GM23338 (cell line): ENCODE measurements around the gene RIT2. TPM values are rescaled to one million over a fixed set of nuclear protein-coding genes. Genes with fewer than 3 reads are reported as not detected.

Source experiments
- ATAC-seq: fragments of 200-7000 bp; cut with Tn5 transposase; 3 replicates; pipeline ENCODE4 v1.9.1; 2020
- DNase-seq: peaks from one replicate; pipeline ENCODE4 v3.0.0-alpha.2; 2015; ENCODE audit warnings: low spot score
- H2AFZ ChIP-seq: fragments of 200-600 bp; sonication (generic); 2 replicates; pipeline ENCODE4 v1.8.0; 2016; ENCODE audit warnings: antibody characterized with exemption, mild to moderate bottlenecking, moderate library complexity
- H3F3A ChIP-seq: fragments of 200-600 bp; sonication (generic); replicated peaks from 2 replicates; pipeline ENCODE4 v1.8.0; 2017; ENCODE audit warnings: antibody characterized with exemption, mixed run types, low read depth
- H3K27ac ChIP-seq: fragments of 200-600 bp; sonication (generic); 2 replicates; pipeline ENCODE4 v1.6.1; 2016; ENCODE audit warnings: low read depth
- H3K27me3 ChIP-seq: fragments of 200-600 bp; sonication (generic); 2 replicates; pipeline ENCODE4 v1.8.0; 2016; ENCODE audit warnings: mild to moderate bottlenecking, mixed run types, moderate library complexity; ENCODE audit not compliant: insufficient read depth
- H3K36me3 ChIP-seq: fragments of 200-600 bp; sonication (generic); 2 replicates; pipeline ENCODE4 v1.8.0; 2016; ENCODE audit warnings: mild to moderate bottlenecking; ENCODE audit not compliant: insufficient read depth
- H3K4me1 ChIP-seq: fragments of 200-600 bp; sonication (generic); 2 replicates; pipeline ENCODE4 v1.8.0; 2016; ENCODE audit warnings: mild to moderate bottlenecking, moderate library complexity; ENCODE audit not compliant: insufficient read depth
- H3K4me2 ChIP-seq: fragments of 200-600 bp; sonication (generic); 2 replicates; pipeline ENCODE4 v1.7.1; 2017; ENCODE audit warnings: mixed run types
- H3K4me3 ChIP-seq: fragments of 200-600 bp; sonication (generic); 2 replicates; pipeline ENCODE4 v1.6.1; 2016; ENCODE audit warnings: mixed run types
- H3K79me2 ChIP-seq: fragments of 200-600 bp; sonication (generic); replicated peaks from 2 replicates; pipeline ENCODE4 v1.8.0; 2017; ENCODE audit warnings: mild to moderate bottlenecking; ENCODE audit not compliant: insufficient read depth
- H3K9me2 ChIP-seq: fragments of 200-600 bp; sonication (generic); 2 replicates; pipeline ENCODE4 v1.8.0; 2017; ENCODE audit not compliant: insufficient read depth
- H4K20me1 ChIP-seq: fragments of 200-600 bp; sonication (generic); replicated peaks from 2 replicates; pipeline ENCODE4 v1.8.0; 2017; ENCODE audit warnings: mild to moderate bottlenecking; ENCODE audit not compliant: insufficient read depth
- H3K27ac Mint-ChIP-seq: 2 replicates; pipeline ENCODE4 v1.8.0; 2020; ENCODE audit warnings: inconsistent platforms, mild to moderate bottlenecking, moderate library complexity, mixed read lengths
- H3K27me3 Mint-ChIP-seq: 3 replicates; pipeline ENCODE4 v1.8.0; 2022; ENCODE audit warnings: low read depth, mild to moderate bottlenecking, moderate library complexity, mixed read lengths, inconsistent platforms; ENCODE audit not compliant: insufficient read depth, poor library complexity
- H3K36me3 Mint-ChIP-seq: 3 replicates; pipeline ENCODE4 v1.8.0; 2021; ENCODE audit warnings: low read depth, mild to moderate bottlenecking, inconsistent platforms, moderate library complexity, mixed read lengths
- H3K4me1 Mint-ChIP-seq: 3 replicates; pipeline ENCODE4 v1.8.0; 2020; ENCODE audit warnings: mild to moderate bottlenecking, inconsistent platforms, mixed read lengths
- H3K4me3 Mint-ChIP-seq: 3 replicates; pipeline ENCODE4 v1.8.0; 2021; ENCODE audit warnings: moderate library complexity, mild to moderate bottlenecking, inconsistent platforms, mixed read lengths
- H3K9me3 Mint-ChIP-seq: 3 replicates; pipeline ENCODE4 v1.8.0; 2020; ENCODE audit warnings: moderate library complexity, mild to moderate bottlenecking, inconsistent platforms, mixed read lengths
- CREB1 ChIP-seq: fragments of 250-450 bp; sonication (Bioruptor Pico); IDR thresholded peaks from 2 replicates; pipeline ENCODE4 v1.5.0; 2020; ENCODE audit warnings: low read depth, mild to moderate bottlenecking, moderate library complexity
- CTCF ChIP-seq, 2 experiments: fragments of 200-600 bp in 1 of 2; sonication (generic) in 1 of 2; conservative IDR thresholded peaks; 2 replicates each; pipeline versions ENCODE4 v1.5.1 to v1.6.1; 2016 to 2017; ENCODE audit warnings: antibody characterized with exemption in 2 of 2, low read depth in 2 of 2, mild to moderate bottlenecking in 2 of 2, moderate library complexity in 1 of 2
- ETS1 ChIP-seq: IDR thresholded peaks from 2 replicates; pipeline ENCODE4 v1.6.1; 2016; ENCODE audit warnings: antibody characterized with exemption
- EZH2 ChIP-seq: fragments of 200-600 bp; sonication (generic); IDR thresholded peaks from one replicate; pipeline ENCODE4 v1.8.0; 2017; ENCODE audit warnings: antibody characterized with exemption, mild to moderate bottlenecking, low read depth; ENCODE audit not compliant: unreplicated experiment
- EZH2phosphoT487 ChIP-seq: fragments of 200-600 bp; sonication (generic); IDR thresholded peaks from one replicate; pipeline ENCODE4 v1.8.1; 2018; ENCODE audit warnings: antibody characterized with exemption; ENCODE audit not compliant: unreplicated experiment
- JUNB ChIP-seq: IDR thresholded peaks from one replicate; pipeline ENCODE4 v1.6.1; 2016; ENCODE audit warnings: antibody characterized with exemption; ENCODE audit not compliant: unreplicated experiment
- NANOG ChIP-seq: IDR thresholded peaks from 2 replicates; pipeline ENCODE4 v1.6.1; 2016; ENCODE audit warnings: antibody characterized with exemption, borderline replicate concordance
- POLR2AphosphoS5 ChIP-seq: IDR thresholded peaks from 2 replicates; pipeline ENCODE4 v1.6.1; 2016; ENCODE audit warnings: antibody characterized with exemption, low read depth
- REST ChIP-seq: IDR thresholded peaks from one replicate; pipeline ENCODE4 v1.6.1; 2018; ENCODE audit warnings: antibody characterized with exemption; ENCODE audit not compliant: unreplicated experiment
- STAT1 ChIP-seq: IDR thresholded peaks from one replicate; pipeline ENCODE4 v1.6.1; 2016; ENCODE audit warnings: antibody characterized with exemption; ENCODE audit not compliant: unreplicated experiment
- ZNF114 ChIP-seq: fragments of 250-450 bp; sonication (Bioruptor Pico); IDR thresholded peaks from 2 replicates; pipeline ENCODE4 v1.5.0; 2020; ENCODE audit warnings: mild to moderate bottlenecking, moderate library complexity
- ZNF331 ChIP-seq: fragments of 250-450 bp; sonication (Bioruptor Pico); IDR thresholded peaks from 2 replicates; pipeline ENCODE4 v1.5.0; 2020; ENCODE audit warnings: low read depth, mild to moderate bottlenecking, moderate library complexity
- ZNF462 ChIP-seq: fragments of 250-450 bp; sonication (Bioruptor Pico); IDR thresholded peaks from 2 replicates; pipeline ENCODE4 v1.5.0; 2020; ENCODE audit warnings: mild to moderate bottlenecking, moderate library complexity
- polyA plus RNA-seq: library from polyadenylated mRNA; unstranded; fragments of >200 nt; fragmentation: Nextera tagmentation; extraction: Ambion mirVana; gene quantifications from 2 replicates; pipeline ENCODE4 v1.2.1, GENCODE V29; 2016
- total RNA-seq: library from RNA; depleted of rRNA; stranded (reverse); fragments of >200 nt; shearing (Covaris generic); gene quantifications from 2 replicates; pipeline ENCODE4 v1.2.3, GENCODE V29; 2014

RIT2 gene
- total and polyA plus RNA-seq, 2 experiments from 2014 or later, result 1.9 to 8.8 TPM

- Mint-ChIP-seq H3K27ac (no peak overlapping the region), H3K27me3 (no peaks in the 10 kb centered on the region), H3K4me3 (no peak overlapping the region), H3K9me3 (no peaks in the 10 kb centered on the region), H3K36me3 (no peaks in the 10 kb centered on the region), H3K4me1 (peaks cover 10% of the 10 kb centered on the region; the same call in 2 of the 3 replicates)
- TF ChIP-seq CREB1 (CRISPR knock-in tag) (no peak), ZNF462 (CRISPR knock-in tag) (no peak), POLR2AphosphoS5 (no peak), EZH2 (no peak), ZNF114 (CRISPR knock-in tag) (no peak), REST (no peak), STAT1 (no peak), ETS1 (no peak), NANOG (no peak), ZNF331 (CRISPR knock-in tag) (no peak), EZH2phosphoT487 (no peak), CTCF (conservative IDR thresholded peaks at IDR 0.05; ENCODE audit: low read depth in 2 of 2) (no peak), JUNB (no peak)
- Histone ChIP-seq H3K27me3 (no peaks in the 10 kb centered on the region), H3F3A (no peaks in the 10 kb centered on the region), H3K36me3 (no peaks in the 10 kb centered on the region), H3K4me2 (no peak overlapping the region), H3K27ac (no peak overlapping the region), H2AFZ (peak overlapping the region; percentile 14; the same call in 1 of the 2 replicates), H3K9me2 (peaks cover 4% of the 10 kb centered on the region; the same call in 1 of the 2 replicates), H4K20me1 (no peaks in the 10 kb centered on the region), H3K4me1 (0 out of 2 replicates have a peak, but pooled peaks cover 9% of the 10 kb centered on the region), H3K79me2 (no peaks in the 10 kb centered on the region), H3K4me3 (no peak overlapping the region)
- no peak for ATAC-seq
- no peak for DNase-seq
Measured at GRCh38 chr18:43108882-43109281, 6.6 kb downstream of the RIT2 start.
